Stimulated activated CD4-positive, alpha-beta T cell treated with anti-CD3 and anti-CD28 coated beads, Interleukin-1b, Interleukin-23, amount 100 ng/mL, for 1 hour (primary cell): Measurements from ENCODE around the gene PLEKHA4.
"Not testable (repeated sequence)": the region's sequence is repeated elsewhere in the genome, so short reads cannot be mapped to it uniquely, and the experiment has no call there.

Experiments
- DNase-seq, 2 donors: peaks; one replicate each; pipeline ENCODE4 v3.0.0-alpha.2; 2020; ENCODE audit warnings: low read depth in 2 of 2

The PLEKHA4 gene

DNA sequence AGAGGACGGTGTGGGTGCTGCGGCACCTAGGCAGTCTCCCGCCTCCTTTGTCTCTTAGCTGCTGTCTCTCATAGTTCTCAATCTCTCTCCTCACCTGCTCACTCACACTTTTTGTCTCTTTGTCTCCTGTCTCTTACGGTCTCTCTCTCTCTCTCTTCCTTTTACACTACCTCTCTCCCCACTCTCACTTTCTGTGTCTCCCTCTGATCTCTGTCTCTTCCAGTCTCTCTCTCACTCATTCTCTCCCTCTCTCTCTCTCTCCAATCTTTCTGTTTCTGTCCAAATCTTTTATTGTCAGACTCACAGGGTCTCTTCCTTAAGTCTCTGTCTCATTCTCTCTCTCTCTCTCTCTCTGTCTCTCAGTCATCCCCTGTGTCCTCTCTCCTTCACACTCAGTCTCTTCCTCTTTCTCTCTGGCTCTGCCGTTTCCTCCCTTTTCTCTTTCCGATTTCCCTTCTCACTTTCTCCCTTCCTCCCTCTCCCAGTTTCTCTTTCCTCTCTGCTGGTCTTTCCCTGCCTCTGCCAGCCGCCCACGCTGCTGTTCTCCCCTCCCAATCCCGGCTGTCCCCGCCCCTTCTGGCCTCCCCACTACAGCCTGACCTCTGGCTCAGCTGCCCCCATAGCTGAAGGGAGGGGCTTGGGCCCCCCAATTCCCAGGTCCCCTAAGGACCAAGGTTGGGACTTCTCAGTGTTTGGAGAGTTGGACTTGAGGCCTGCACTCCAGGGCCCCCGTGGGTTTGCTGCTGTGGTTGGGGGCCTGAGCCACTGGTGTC lies at the start of gene PLEKHA4:
PLEKHA4 (minus strand) TSS at position 504 of the 773 bp plus-strand sequence. CDS start 997 bp downstream, outside the sequence.
- DNase-seq: no peak

DNA sequence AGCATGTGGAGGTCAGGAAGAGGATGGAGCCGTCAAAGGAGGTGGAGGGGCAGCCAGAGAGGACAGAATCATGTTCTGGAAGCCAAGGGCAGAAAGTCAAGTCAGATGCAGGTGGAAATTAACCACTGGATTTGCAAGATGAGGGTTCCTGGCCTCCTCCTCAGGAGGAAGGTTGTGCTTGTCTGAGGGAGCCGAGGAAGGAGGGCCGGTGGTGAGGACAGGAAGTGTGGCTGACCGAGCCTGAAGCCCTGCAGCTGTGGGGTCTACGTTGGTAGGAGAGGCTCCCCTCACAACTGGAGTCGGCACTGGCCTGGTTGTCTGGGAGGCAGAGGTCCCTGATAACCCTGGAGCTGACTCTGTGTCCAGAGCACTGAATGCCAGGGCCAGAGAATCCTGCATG lies 49.7 kb upstream of the PLEKHA4 start:
- DNase-seq: no peak

- no peak for DNase-seq
These were observed 47.3 kb upstream of the PLEKHA4 start for GRCh38 chr19:48915757-48916156.

DNA sequence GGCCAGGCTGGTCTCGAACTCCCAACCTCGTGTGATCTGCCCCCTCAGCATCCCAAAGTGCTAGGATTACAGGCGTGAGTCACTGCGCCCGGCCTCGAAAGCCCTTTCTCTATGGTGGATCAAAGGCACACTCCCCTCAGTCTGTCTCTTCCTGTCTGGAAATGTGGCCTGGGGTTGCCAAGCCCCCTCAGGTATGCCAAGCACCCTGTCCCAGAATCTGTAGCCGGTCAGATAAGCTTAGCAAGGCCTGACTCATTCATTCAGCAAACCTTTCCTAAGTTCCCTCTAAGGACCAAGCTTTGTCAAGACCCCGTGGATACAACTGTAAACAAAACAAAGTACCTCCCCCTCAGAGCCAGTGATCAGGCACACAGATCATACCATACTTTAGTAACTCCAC lies 45.8 kb upstream of the PLEKHA4 start:
- DNase-seq: no peak

- DNase-seq: no peak
These were observed 44.9 kb upstream of the PLEKHA4 start for GRCh38 chr19:48913114-48913889.

DNA sequence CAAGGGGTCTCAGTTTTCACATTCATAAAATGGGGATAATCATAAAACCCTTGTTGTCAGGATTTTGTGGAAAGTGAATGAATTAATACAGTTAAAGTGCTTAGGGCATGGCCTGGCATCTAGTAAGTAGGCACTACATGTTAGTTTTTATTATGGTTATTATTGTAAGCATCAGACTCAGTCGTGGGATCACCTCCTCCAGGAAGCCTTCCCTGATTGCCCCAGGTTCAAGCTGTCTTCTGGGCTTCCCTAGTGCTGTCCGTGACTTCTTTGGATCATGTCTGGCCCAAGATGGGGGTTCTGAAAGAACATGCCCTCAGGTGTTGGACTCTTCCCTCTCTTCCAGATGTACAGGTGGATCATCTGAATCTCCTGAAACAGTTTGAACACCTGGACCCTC lies 42.4 kb upstream of the PLEKHA4 start:
- no peak for DNase-seq

- not testable (repeated sequence) for DNase-seq
These were observed 41.1 kb upstream of the PLEKHA4 start for GRCh38 chr19:48909424-48910077.

- no peak for DNase-seq
These were observed 39.3 kb upstream of the PLEKHA4 start for GRCh38 chr19:48907671-48908070.

DNA sequence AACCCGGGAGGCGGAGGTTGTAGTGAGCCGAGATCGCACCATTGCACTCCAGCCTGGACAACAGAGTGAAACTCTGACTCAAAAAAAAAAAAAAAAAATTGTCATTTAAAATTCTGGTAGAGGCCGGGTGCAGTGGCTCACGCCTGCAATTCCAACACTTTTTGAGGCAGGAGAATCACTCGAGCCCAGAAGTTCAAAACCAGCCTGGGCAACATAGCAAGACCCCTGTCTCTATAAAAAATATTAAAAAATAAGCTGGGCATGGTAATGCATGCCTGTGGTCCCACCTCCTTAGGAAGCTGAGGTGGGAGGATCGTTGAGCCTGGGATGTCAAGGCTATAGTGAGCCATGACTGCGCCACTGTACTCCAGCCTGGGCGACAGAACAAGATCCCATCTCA lies 37.9 kb upstream of the PLEKHA4 start:
- DNase-seq: no peak

DNA sequence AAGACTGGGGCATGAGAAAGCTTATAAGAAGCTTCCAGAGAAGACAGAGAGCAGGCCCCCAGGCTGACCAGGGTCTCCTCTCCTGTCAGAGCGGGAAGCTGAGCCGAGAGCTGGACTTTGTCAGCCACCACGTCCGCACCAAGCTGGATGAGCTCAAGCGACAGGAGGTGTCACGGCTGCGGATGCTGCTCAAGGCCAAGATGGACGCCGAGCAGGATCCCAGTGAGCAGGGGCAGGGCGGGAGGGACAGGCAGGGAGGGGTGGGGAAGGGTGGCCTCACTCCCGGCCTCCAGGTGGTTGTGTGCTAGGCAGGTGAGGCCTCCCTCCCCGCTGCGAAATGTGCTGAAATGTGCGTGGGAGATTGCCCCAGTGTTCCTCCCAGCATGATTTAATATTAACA lies 37.2 kb upstream of the PLEKHA4 start:
- no peak for DNase-seq

DNA sequence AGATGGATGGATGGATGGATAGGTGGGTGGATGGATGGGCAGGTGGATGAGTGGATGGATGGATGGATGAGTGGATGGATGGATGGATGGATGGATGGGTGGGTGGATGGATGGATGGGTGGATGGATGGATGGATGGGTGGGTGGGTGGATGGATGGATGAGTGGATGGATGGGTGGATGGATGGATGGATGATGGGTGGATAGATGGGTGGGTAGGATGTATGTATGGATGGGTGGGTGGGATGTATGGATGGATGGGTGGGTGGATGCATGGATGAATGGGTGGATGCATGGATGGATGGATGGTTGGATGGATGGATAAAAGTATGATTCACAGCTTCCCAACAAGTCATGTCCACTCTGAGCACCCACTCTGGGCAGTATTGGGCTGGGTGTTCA lies 35.4 kb upstream of the PLEKHA4 start:
- DNase-seq: not testable (repeated sequence)

- not testable (repeated sequence) for DNase-seq
These were observed 33.9 kb upstream of the PLEKHA4 start for GRCh38 chr19:48902291-48902690.

DNA sequence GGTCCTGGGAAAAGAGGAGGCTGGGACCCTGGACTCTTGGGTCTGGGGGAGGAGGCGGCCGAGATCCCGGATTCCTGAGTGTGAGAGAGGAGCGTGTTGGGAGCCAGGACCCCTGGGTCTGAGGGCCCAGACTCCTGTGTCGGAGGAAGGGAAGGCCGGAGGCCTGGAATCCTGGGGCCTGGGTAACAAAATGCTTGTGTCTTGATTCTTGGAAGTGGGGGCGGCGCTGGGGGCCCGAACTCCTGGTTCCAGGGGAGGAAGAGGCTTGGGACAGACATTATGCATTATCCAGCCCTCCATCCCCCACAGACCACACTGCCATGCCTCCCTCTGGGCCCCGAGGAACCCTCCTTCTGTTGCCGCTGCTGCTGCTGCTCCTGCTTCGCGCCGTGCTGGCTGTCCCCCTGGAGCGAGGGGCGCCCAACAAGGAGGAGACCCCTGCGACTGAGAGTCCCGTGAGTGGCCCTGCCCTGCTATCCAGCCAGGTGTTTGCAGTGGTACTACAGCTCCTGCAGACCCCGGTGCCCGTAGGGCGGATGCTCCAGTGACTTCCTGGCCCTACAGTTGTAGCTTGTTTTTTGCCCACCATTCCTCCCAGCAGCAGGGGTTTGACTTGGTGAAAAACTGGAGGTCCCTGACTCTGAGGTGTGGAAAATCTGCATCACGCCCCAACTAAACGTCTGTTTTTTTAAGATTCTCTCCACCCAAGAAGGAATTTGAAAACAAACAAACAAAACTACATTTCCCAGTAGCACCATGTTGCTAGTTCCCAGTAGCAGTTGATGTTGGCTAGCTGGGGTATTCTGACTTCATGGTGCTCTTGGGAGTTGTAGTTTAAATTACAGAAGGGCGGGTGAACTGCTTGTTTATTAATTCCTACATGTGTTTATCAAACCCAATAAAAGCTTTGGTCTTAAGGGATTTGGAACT lies 32.3 kb upstream of the PLEKHA4 start:
- DNase-seq: no peak

- peak; percentile 97 to 99 for DNase-seq
These were observed 31.5 kb upstream of the PLEKHA4 start, which contains the start of gene NUCB1 for GRCh38 chr19:48899781-48900476. TSS of gene NUCB1 (plus strand) at chr19:48900312. CDS start at chr19:48900797, 485 bp downstream.

GRCh38 chr19:48899386-48899749 lies 31.0 kb upstream of the PLEKHA4 start:
- DNase-seq: not testable (repeated sequence)

- no peak for DNase-seq
These were observed 28.8 kb upstream of the PLEKHA4 start for GRCh38 chr19:48897181-48897580.

- no peak for DNase-seq
These were observed 27.8 kb upstream of the PLEKHA4 start for GRCh38 chr19:48896191-48896720.

GRCh38 chr19:48895226-48895625 lies 26.8 kb upstream of the PLEKHA4 start:
- DNase-seq: no peak

DNA sequence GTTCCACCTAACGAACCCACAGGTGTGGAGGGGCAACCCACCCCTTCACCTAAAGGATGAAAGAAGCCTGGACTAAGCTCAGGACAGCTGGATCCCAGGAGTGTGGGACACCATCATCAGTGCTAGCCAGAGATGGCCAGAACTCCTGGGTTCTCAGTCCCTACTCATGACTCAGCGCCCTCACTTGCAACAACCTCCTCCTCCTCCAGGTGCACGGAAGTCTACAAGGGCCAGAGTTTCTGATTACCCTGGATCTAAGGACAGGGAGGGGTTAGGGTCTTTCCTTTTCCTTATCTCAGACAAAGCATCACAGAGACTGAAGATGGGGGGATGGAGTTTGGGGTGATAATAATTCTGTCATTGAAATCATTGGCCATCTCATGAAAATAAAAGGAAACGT lies 22.1 kb upstream of the PLEKHA4 start:
- no peak for DNase-seq

- not testable (repeated sequence) for DNase-seq
These were observed 21.1 kb upstream of the PLEKHA4 start for GRCh38 chr19:48889496-48889895.
